Adipose tissue (tissue), 3 donors: ENCODE data around the gene TCF4. TPM values are rescaled to one million over a fixed set of nuclear protein-coding genes. Genes with fewer than 3 reads are reported as not detected.

Experiments
- H3K27ac ChIP-seq: one replicate; pipeline ENCODE4 v1.5.1; 2013; ENCODE audit warnings: low read depth, low read length
- WGBS, 3 donors: extraction: QIAGEN DNeasy Blood & Tissue Kit; methylation state at CpG; one replicate each; pipeline ENCODE4 v1.1.7; 2013; 5-methylcytosine and 5-hydroxymethylcytosine counted together
- polyA plus RNA-seq, 3 donors: library from polyadenylated mRNA; stranded (reverse); fragments of 200-250 nt; gene quantifications; one replicate each; pipeline ENCODE4 v1.2.3, GENCODE V29; 2013
- donor health status: healthy with polysubstance abuse.
- donor health status: Bipolar disorder and iron deficiency.
- donor health status: healthy.

TCF4 gene
- polyA plus RNA-seq, 3 donors: 6.7 to 36.9 (median 32.6) TPM

GRCh38 chr18:55552526-55553189, 35.3 kb downstream of the TCF4 start:
- WGBS, 3 donors: 84 to 92% (median 92%) methylated on average over 11 of the region's 11 CpGs
- H3K27ac ChIP-seq: no peak overlapping the region

GRCh38 chr18:55551227-55551626, 36.8 kb downstream of the TCF4 start:
- WGBS, 3 donors: 93 to 96% (median 95%) methylated on average over 8 of the region's 8 CpGs
- no peak overlapping the region for H3K27ac ChIP-seq

DNA sequence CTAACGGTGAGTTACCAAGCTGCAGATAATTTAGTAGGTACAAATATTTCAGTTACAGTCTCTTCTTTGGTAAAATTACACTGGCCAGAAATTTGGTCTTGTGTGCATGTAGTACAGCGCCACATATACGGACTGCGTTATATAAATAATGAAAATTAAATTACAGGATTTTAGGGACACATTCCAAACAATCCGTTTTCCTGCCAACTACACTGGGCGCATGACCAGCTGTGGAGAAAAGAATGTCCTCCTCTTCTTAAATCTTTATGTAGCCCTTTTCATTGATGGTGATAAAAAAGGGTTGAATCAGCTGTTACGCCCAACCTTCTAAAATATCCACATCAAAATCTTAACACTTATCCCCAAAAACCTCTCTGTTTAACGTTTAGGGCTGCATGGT, 37.5 kb downstream of the TCF4 start:
- H3K27ac ChIP-seq: no peak overlapping the region
- WGBS, 3 donors: 84 to 87% (median 86%) methylated on average over 8 of the region's 8 CpGs

- 95 to 98% (median 96%) methylated on average over 5 of the region's 5 CpGs for WGBS, 3 donors
- H3K27ac ChIP-seq: no peak overlapping the region
Observed at GRCh38 chr18:55549474-55550104, 38.4 kb downstream of the TCF4 start.

GRCh38 chr18:55547705-55548056, 40.3 kb downstream of the TCF4 start:
- WGBS, 3 donors: 68 to 86% (median 79%) methylated on average over 5 of the region's 5 CpGs
- no peak overlapping the region for H3K27ac ChIP-seq

DNA sequence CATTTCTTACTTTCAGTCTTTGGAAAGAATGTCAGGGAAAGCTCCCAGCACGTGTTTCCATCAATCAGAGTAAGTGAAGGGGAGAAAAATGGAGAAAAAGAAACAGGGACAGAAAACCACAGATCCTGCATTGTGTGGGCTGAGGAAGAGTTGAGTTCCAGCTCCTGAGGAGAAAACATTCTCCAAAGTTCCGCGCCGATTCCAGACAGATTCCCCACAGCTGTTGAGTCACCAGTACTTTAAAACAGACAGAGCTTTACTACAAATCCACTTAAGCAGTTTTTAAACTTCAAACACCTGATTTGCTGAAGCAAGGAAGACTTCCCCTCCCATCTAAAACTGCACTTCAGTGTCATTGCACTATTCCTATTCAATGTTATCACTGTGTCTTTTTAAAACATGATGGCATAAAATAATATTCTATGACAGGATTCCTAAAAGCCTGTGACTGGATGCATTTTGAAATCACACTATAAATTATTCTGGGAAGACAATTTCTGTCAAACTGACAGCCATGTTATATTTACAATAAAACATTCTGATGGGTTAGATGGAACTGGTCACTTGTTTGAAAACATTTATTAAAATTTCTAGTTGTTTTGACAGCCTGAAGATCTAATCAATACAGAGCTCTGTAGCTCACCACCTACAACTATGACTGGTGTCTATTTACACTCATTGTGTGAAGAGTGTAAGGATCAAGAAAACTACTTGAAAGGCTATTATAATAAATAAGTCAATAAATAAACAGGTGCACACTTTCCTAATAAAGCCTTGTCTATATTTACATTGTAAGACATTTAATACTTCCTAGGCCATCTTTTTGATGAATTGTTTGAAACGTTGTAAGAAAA, 40.9 kb downstream of the TCF4 start:
- H3K27ac ChIP-seq: no peak overlapping the region
- WGBS, 3 donors: 39 to 46% (median 44%) methylated on average over 5 of the region's 5 CpGs

- H3K27ac ChIP-seq: no peak overlapping the region
- WGBS, 3 donors: 47 to 85% (median 70%) methylated on average over 1 of the region's 1 CpG
Observed at GRCh38 chr18:55544014-55544413, 44.0 kb downstream of the TCF4 start.

- WGBS, 3 donors: 69 to 81% (median 74%) methylated on average over 2 of the region's 2 CpGs
- no peak overlapping the region for H3K27ac ChIP-seq
Observed at GRCh38 chr18:55543130-55543704, 44.8 kb downstream of the TCF4 start.

DNA sequence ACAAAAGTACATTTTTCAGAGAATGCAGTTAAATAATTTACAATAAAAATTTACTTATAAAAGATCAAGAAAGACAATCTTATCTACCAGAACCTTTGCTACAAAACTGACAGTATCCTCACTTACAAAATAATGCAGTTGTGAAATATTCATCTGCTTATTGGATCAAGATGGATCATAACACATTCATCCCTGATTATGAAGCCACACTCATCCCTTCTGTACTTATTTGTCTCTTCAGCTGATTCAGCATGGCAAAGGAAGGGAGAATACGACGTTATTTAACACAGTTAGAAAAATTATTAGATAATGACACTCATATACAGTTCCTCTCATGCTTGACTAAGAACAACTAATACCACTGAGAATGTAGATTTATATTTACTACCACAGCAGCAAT, 46.4 kb downstream of the TCF4 start:
- 46 to 63% (median 60%) methylated on average over 2 of the region's 2 CpGs for WGBS, 3 donors

DNA sequence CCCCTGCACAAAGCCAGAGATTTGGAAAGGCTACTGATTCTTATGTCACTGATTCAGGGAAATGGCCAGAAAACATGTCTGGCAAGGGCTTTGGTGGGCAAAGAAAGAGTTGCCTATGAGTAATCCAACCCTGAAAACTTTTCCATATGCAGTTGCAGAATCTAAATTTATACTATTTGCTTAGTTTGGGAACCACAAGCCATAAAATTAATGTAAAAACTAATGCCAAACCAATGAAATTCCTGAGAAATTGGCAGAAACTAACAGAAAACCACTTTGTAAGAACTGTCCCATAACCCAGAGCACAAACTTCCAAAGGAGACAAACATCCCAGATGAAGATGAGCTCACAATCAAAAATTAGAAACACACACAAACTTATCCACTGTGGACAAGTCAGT, 48.8 kb downstream of the TCF4 start:
- no peak overlapping the region for H3K27ac ChIP-seq

More for the DNA sequence above, 46.4 kb downstream of the TCF4 start:
- no peak overlapping the region for H3K27ac ChIP-seq

GRCh38 chr18:55534996-55535395, 53.0 kb downstream of the TCF4 start:
- no peak overlapping the region for H3K27ac ChIP-seq
- 68 to 83% (median 75%) methylated on average over 4 of the region's 4 CpGs for WGBS, 3 donors

GRCh38 chr18:55534547-55534946, 53.4 kb downstream of the TCF4 start:
- 74 to 87% (median 80%) methylated on average over 3 of the region's 3 CpGs for WGBS, 3 donors
- no peak overlapping the region for H3K27ac ChIP-seq

DNA sequence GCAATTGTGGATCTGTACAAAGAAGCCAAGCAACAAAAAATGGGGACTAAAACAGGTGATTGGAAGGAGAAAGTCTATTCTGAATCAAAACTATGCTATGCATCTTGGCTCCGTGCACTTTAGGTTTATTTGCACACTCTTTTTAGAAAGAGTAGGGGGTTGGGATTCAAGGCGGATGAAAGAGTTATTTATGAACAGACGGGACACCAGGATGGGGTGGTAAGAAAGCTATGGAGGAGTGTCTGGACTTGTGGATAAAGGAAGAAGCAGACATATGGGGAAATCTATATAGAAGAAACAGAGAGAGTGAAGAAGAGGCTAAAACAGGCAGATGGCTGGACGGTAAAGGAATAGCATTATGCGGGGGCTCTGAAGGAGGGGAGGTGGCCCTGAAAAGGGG, 57.8 kb downstream of the TCF4 start:
- no peak overlapping the region for H3K27ac ChIP-seq
- 83 to 92% (median 88%) methylated on average over 5 of the region's 5 CpGs for WGBS, 3 donors

DNA sequence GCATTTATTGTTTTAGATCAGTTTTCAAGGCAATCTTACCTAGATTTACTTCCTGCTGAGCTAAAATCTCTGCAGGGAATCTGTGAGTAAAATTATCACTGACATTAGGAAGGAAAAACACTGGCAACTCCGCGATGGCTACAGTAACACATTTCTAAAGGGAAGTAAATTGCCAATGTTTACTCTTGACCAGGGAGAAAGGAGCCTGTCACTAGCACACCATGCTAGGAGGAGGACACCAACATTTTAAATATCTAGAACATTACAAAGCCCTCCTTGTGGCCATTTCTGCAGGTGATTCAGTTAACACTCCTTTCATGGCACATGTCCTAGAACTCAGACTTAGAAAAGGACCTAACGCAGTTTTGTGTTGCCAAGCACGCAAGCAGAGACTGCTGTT, 58.4 kb downstream of the TCF4 start:
- H3K27ac ChIP-seq: no peak overlapping the region
- WGBS, 3 donors: 67 to 73% (median 69%) methylated on average over 4 of the region's 4 CpGs

DNA sequence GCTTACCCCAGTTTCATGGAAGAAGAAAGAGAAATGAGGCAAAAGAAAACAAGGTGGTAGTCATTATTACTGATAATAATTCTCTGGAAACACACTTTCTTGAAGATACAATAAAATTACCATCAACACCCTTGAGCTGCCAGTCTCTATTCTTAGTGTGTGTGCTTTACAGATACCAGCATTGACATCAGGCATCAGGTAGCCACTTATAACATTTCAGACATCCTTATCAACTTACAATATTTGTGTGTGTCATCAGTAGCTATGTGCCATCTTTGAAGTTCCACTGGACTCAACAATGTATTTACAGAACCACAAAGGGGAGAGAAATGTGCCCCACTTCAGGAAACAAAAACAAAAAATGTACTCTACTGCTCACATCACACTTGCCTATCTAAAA, 62.1 kb downstream of the TCF4 start:
- H3K27ac ChIP-seq: no peak overlapping the region

GRCh38 chr18:55524353-55525073, 63.5 kb downstream of the TCF4 start:
- no peak overlapping the region for H3K27ac ChIP-seq

DNA sequence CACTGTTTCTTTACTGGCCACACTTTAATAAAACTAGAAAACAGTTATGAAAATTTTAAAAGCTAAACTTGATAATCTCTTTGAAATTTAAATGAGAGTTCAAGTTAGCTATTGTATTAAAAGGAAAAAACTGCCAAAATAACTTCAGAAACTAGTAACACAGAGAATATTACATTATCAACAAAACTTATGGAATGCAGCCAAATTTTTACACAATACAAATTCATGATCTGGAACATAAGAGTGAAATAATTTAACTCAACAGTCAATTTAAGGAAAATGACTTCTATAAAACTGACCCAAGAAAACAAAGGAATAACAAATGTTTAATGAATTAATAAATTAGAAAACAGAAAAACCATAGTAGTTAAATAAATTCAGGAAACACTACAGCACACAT, 65.0 kb downstream of the TCF4 start:
- H3K27ac ChIP-seq: no peak overlapping the region

- WGBS, 3 donors: 65 to 79% (median 74%) methylated on average over 3 of the region's 3 CpGs
- no peak overlapping the region for H3K27ac ChIP-seq
Observed at GRCh38 chr18:55522011-55522410, 66.0 kb downstream of the TCF4 start.

DNA sequence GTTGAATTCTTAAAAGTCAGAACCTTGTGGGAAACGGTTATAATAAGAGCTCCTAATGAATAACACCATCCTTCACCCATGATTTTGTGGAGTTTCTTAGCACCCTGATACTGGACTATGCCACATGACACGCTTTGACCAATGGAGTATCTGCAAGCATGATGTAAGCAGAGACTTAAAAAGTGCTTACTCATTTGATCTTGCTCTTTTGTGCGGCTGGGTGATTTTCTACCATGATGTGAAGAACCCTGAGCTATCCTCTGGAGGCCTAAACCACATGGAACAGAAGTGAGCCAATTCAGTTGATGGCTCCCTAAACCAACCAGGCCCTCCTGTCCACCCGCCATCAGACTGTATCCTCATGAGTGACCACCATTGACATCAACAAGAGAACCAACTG, 70.9 kb downstream of the TCF4 start:
- 93 to 95% (median 94%) methylated on average over 4 of the region's 4 CpGs for WGBS, 3 donors
- H3K27ac ChIP-seq: no peak overlapping the region
